ENCODE data around the gene GARIN5B.

DNA sequence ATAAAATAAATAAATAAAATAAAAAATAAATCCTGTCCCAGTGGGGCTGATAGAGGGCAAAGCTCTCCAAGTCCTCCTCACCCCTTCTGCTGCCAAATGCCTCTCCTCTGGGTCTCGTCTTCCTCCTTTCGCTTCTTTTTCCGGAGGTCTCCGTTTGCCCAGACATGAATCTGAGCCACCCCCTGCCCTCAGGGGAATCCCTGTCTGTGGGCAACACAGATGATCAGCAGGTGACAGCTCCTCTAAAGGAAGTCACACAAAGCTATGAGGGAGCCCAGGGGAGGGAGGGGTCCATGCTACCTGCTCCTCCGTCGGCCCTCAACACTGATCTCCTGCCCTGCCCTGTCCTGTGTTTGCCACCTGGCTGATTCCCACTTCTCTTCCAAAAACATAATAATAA, 38.4 kb downstream of the GARIN5B start:
- TF ChIP-seq, protein P1, sequence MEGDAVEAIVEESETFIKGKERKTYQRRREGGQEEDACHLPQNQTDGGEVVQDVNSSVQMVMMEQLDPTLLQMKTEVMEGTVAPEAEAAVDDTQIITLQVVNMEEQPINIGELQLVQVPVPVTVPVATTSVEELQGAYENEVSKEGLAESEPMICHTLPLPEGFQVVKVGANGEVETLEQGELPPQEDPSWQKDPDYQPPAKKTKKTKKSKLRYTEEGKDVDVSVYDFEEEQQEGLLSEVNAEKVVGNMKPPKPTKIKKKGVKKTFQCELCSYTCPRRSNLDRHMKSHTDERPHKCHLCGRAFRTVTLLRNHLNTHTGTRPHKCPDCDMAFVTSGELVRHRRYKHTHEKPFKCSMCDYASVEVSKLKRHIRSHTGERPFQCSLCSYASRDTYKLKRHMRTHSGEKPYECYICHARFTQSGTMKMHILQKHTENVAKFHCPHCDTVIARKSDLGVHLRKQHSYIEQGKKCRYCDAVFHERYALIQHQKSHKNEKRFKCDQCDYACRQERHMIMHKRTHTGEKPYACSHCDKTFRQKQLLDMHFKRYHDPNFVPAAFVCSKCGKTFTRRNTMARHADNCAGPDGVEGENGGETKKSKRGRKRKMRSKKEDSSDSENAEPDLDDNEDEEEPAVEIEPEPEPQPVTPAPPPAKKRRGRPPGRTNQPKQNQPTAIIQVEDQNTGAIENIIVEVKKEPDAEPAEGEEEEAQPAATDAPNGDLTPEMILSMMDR (IDR thresholded peaks at IDR 0.05; ENCODE audit: low read length): no peak
- TF ChIP-seq EZH2phosphoT487 (IDR thresholded peaks at IDR 0.05; ENCODE audit: low read length): no peak
